ENCODE data around the gene COPS8.

GRCh38 chr2:237053066-237053465 is 32.6 kb upstream of the COPS8 start:
- TF ChIP-seq EP300 (IDR thresholded peaks at IDR 0.05; ENCODE audit: borderline replicate concordance in 1 of 2, low read depth in 1 of 2, low read length in 1 of 2) (no peak), JUND (IDR thresholded peaks at IDR 0.05) (no peak), FOXM1 (IDR thresholded peaks at IDR 0.05; ENCODE audit: low read depth) (no peak)

All from SK-N-SH (cell line).